NCI-H510A (cell line): ENCODE results near the gene GALM.

Experiments used
- DNase-seq: peaks from one replicate; lab custom pipeline; 2025; lab: John Stamatoyannopoulos, UW

Gene GALM

DNA sequence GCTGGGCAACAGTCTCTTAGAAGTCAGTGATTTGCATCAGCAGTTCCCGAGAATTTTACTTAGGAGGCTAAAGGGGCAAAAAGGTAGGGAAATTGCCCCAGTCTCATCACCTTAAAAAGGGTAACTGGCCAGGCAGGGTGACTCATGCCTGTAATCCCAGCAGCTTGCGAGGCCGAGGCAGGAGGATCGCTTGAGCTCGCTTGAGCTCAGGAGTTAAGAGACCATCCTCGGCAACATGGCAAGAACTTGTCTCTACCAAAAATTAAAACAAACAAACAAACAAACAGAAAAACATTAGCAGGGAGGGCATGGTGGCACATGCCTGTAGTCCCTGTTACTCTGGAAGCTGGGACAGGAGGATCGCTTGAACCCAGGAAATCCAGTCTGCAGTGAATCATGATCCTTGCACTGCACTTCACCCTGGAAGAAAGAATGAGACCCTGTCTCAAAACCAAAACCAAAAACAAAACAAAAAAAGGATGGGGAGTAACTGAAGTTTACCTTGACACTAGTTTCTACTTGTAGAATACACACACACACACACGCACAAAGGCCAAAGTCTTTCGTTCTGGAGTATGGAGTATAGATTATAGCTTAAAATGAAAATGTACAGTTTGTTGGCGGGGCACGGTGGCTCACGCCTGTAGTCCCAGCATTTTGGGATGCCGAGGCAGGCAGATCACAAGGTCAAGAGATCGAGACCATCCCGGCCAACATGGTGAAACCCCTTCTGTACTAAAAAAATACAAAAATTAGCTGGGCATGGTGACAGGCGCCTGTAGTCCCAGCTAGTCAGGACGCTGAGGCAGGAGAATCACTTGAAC lies 109.4 kb downstream of the GALM start:
- no peak for DNase-seq

GRCh38 chr2:38775921-38776225 lies 110.0 kb downstream of the GALM start:
- no peak for DNase-seq

DNA sequence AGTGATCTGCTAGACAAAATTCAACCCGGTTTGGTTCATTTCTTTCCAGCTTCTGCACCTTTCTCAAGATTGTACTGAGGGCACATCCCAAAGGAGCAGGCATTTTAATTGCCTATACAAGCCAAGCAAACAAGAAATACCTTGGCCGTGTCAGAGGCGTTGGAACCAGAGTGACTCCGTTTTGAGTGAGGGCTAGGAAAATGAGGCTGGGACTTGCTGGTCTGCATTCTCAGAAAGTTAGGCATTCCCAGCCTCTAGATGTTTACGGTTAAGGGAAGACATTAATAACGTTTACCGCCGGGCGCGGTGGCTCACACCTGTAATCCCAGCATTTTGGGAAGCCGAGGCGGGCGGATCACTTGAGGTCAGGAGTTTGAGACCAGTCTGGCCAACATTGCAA lies 110.6 kb downstream of the GALM start:
- no peak for DNase-seq

GRCh38 chr2:38778687-38779082 lies 112.8 kb downstream of the GALM start:
- no peak for DNase-seq

DNA sequence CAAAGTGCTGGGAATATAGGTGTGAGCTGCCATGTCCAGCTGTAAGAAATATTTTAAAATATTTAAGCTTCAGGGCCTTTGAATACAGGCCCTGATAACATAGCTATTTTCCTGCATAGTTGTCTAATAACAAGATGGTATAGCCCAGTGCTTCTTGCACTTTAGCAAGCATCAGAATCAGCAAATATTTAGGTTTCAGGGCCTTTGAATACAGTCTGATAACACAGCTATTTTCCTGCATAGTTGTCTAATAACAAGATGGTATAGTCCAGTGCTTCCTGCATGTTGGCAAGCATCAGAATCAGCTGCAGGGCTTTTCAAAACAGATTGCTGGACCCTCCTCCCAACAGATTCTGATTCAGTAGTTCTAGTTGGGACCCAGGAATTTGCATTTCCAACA lies 117.7 kb downstream of the GALM start:
- DNase-seq: no peak
